Pancreas (tissue), 10 donors: ENCODE results near the gene SGCA. TPM values are rescaled to one million over a fixed set of nuclear protein-coding genes. Genes with fewer than 3 reads are reported as not detected.
A peak's percentile ranks its signal among the peaks of the same experiment; 100 is the strongest.

Experiments used
- ATAC-seq, 4 donors: fragments of 200-7000 bp; cut with Tn5 transposase; one replicate each; pipeline versions ENCODE4 v1.8.0 to v1.9.1; 2020; ENCODE audit warnings: mild to moderate bottlenecking in 4 of 4, moderate library complexity in 4 of 4
- DNase-seq, 6 donors: peaks; one replicate each; pipeline ENCODE4 v3.0.0-alpha.2; 2020
- FAIRE-seq: peaks from 2 replicates; lab custom pipeline; 2012; peaks lifted over from hg19 to GRCh38; lab: Jason Lieb, UNC
- H3K27ac ChIP-seq, 4 donors: fragments of 200-600 bp; sonication (generic); 1 replicate in 3 of 4; 2 replicates in 1 of 4; pipeline versions ENCODE4 v1.5.0 to v1.8.0; 2020
- H3K27me3 ChIP-seq, 4 donors: fragments of 200-600 bp; one replicate each; pipeline ENCODE4 v1.8.0; 2021
- H3K36me3 ChIP-seq, 3 donors: fragments of 200-600 bp; sonication (generic) in 1 of 3; one replicate each; pipeline versions ENCODE4 v1.5.0 to v1.8.0; 2020 to 2021
- H3K4me1 ChIP-seq, 3 donors: fragments of 200-600 bp; one replicate each; pipeline ENCODE4 v1.8.0; 2021
- H3K4me3 ChIP-seq, 4 donors: fragments of 200-600 bp; sonication (generic) in 2 of 4; one replicate each; pipeline versions ENCODE4 v1.5.0 to v1.8.0; 2020 to 2021
- H3K9me3 ChIP-seq, 4 donors: fragments of 200-600 bp; one replicate each; pipeline ENCODE4 v1.8.0; 2021
- WGBS, 2 donors: extraction: QIAGEN DNeasy Blood & Tissue Kit; methylation state at CpG; one replicate each; pipeline ENCODE4 v1.1.7; 2013; 5-methylcytosine and 5-hydroxymethylcytosine counted together
- intact Hi-C, 3 donors: fragments of 100-400 bp; cut with DNase I; formaldehyde crosslinking; loops; one replicate each; pipeline versions ENCODE4 v1.11.1 to v1.14.2; 2022
- polyA plus RNA-seq, 2 donors: library from polyadenylated mRNA; stranded (reverse); fragments of 200-250 nt; gene quantifications; one replicate each; pipeline ENCODE4 v1.2.3, GENCODE V29; 2013
- total RNA-seq, 6 donors: library from RNA; stranded (reverse); fragmentation: NEBNext Ultra II Directional in 4 of 6; extraction: Animal tissue kit (Norgen Biotek cat#: 25700) in 4 of 6; gene quantifications; one replicate each; pipeline versions ENCODE4 v1.2.1 to v1.2.4, GENCODE V29; 2021 to 2023
- TF ChIP-seq, protein P1 (sequence below), 4 donors: fragments of 200-600 bp; sonication (generic) in 3 of 4; IDR thresholded peaks; one replicate each; pipeline versions ENCODE4 v1.5.0 to v1.8.0; 2021; ENCODE audit warnings: antibody characterized with exemption in 4 of 4
- donor health status: healthy with polysubstance abuse.
- donor health status: DM: no; HTN: no; CAD: no; lungs with moderate emphysema.
- donor health status: DM: no; HTN: no; CAD: no.
- donor health status: control.
- donor health status: control.
- donor health status: Bipolar disorder and iron deficiency.
- donor health status: DM: yes; HTN: yes; CAD: no.
- donor health status: DM: no; HTN: no; CAD: no.
- donor health status: DM: no; HTN: no; CAD: no.
- donor health status: DM: yes; HTN: yes; CAD: no.

The SGCA gene
- total and polyA plus RNA-seq, 8 donors = 0.31 to 3.0 (median 1.1) TPM; not detected in 3

DNA sequence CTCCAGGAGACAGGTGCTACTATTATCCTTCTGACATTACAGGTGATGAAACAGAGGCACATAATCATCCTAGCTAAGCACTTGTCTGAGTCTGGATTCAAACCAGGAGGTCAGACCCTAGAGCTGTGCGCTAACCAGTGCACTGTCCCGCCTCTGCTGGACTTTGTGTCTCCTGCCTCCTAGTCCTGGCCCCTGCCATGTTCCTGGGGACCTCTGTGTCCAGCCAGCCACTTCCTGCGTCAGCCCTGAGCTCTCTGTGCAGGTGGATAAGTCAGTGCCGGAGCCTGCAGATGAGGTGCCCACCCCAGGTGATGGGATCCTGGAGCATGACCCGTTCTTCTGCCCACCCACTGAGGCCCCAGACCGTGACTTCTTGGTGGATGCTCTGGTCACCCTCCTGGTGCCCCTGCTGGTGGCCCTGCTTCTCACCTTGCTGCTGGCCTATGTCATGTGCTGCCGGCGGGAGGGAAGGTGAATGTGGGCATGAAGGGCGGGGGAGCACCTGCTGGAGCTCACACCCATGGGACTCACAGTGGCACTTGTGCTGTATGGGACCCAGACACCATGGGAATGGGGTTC, 4.2 kb downstream of the SGCA start:
- Histone ChIP-seq H3K9me3 (no peaks in the 10 kb centered on the region), H3K4me3 (no peak overlapping the region), H3K27ac (no peak overlapping the region), H3K27me3 (no peaks in the 10 kb centered on the region), H3K4me1 (no peaks in the 10 kb centered on the region), H3K36me3 (no peaks in the 10 kb centered on the region)
- DNase-seq = peak in 2 of 6 donors; percentile 12 to 54
- TF ChIP-seq, protein P1, sequence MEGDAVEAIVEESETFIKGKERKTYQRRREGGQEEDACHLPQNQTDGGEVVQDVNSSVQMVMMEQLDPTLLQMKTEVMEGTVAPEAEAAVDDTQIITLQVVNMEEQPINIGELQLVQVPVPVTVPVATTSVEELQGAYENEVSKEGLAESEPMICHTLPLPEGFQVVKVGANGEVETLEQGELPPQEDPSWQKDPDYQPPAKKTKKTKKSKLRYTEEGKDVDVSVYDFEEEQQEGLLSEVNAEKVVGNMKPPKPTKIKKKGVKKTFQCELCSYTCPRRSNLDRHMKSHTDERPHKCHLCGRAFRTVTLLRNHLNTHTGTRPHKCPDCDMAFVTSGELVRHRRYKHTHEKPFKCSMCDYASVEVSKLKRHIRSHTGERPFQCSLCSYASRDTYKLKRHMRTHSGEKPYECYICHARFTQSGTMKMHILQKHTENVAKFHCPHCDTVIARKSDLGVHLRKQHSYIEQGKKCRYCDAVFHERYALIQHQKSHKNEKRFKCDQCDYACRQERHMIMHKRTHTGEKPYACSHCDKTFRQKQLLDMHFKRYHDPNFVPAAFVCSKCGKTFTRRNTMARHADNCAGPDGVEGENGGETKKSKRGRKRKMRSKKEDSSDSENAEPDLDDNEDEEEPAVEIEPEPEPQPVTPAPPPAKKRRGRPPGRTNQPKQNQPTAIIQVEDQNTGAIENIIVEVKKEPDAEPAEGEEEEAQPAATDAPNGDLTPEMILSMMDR (IDR thresholded peaks at IDR 0.05) = no peak
- intact Hi-C loops = no loop called here
- no peak for FAIRE-seq
- ATAC-seq = no peak
- WGBS, 2 donors = 73 to 78% methylated on average over 8 to 9 of the region's 9 CpGs

DNA sequence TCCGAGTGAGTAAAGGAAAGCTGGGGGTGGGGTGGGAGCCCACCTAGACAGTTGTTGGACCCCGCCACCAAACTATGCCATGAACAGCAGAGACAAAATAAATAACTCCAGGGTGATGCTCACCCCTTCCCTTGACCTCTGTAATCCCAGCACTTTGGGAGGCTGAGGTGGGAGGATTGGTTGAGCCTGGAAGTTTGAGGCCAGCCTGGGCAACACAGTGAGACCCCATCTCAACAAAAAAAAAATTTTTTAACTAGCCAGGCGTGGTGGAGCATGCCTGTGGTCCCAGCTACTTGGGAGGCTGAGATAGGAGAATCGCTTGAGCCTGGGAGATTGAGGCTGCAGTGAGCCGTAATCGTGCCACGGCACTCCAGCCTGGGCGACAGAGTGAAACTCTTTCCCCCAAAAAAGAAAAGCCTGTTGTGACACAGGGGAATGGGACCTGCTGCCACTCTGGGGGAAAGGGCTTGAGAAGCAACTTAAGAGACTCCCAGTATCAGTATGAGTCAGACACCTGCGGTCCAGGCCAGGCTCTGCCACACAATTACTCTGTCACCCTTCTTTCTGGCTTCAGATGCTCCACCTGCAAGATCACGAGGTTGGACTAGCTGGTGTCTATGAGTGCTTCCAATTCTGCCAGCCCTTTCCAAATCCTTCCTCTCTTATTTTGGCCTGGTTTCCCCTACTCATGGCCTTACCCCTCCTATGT, 5.0 kb downstream of the SGCA start:
- TF ChIP-seq, protein P1 (IDR thresholded peaks at IDR 0.05) = no peak
- DNase-seq = peak in 2 of 6 donors; percentile 1 to 25
- ATAC-seq = no peak

DNA sequence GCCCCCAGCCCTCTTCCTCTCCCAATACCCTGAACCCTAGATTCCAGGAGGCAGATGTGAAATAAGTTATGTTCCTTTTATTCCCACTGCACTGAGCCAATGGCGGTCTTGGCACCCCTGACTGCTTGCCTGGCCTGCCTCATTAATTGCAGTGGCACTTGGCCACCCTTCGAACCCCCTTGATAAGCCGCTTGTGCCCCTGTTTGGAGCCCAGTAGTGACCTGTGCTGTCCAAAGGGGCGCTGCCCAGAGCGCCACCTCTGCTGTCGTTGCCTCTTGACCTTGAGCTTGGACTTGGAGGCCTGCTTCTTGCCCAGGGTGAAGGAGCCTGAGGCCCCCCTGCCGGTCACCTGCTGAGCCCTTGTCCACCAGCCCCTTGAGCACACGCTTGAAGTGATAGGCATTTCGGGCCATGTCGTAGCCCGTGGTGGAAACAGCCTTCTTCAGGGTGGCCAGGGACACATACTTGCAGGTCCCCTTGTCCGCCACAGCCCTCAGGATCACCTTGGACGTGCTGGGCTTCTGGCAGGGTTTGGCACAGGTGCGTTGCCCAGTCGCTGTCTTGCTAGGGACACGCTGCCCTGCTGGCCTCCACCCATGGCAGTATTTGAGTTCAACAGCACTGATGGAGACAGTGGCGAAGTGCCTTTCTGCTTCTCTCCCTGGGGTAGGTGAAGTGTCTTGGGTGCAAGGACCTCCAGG, 5.7 kb downstream of the SGCA start:
- Histone ChIP-seq H3K4me1 (peaks cover 0 to 6% (median 0%) of the 10 kb centered on the region in 3 donors), H3K4me3 (no peak overlapping the region), H3K27ac (no peak overlapping the region), H3K9me3 (no peaks in the 10 kb centered on the region), H3K36me3 (no peaks in the 10 kb centered on the region), H3K27me3 (no peaks in the 10 kb centered on the region)
- no peak for FAIRE-seq
- 77 to 84% methylated on average over 17 of the region's 17 CpGs for WGBS, 2 donors
- ATAC-seq = no peak
- intact Hi-C loops = no loop called here
- DNase-seq = peak in 2 of 6 donors; percentile 11 to 33
- TF ChIP-seq, protein P1 (IDR thresholded peaks at IDR 0.05) = no peak

More for the DNA sequence above, 5.0 kb downstream of the SGCA start:
- Histone ChIP-seq H3K4me3 (no peak overlapping the region), H3K9me3 (no peaks in the 10 kb centered on the region), H3K4me1 (peaks cover 0 to 3% (median 0%) of the 10 kb centered on the region in 3 donors), H3K36me3 (no peaks in the 10 kb centered on the region), H3K27ac (no peak overlapping the region), H3K27me3 (no peaks in the 10 kb centered on the region)
- no peak for FAIRE-seq
- intact Hi-C loops = no loop called here
- WGBS, 2 donors = 81 to 86% methylated on average over 9 to 10 of the region's 10 CpGs

DNA sequence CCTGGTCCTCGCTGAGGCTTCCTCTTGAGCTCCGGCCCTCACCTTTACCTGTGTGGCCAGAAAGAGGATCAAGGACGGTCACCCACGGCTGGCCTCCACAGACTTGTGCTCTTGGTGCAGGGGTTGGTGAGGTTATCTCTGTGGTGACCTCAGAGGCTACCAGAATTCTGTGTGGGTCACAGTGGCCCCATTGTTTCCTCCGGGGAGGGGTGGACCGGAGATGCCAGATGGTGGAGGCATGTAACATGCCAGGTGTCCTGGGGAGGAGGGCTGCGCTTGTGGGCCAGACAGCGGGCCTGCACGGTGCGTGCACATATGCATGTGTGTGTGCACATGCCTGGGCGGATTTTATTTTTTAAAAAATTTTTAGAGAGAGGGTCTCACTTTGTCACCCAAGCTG, 6.3 kb downstream of the SGCA start:
- Histone ChIP-seq H3K36me3 (no peaks in the 10 kb centered on the region), H3K27me3 (no peaks in the 10 kb centered on the region), H3K27ac (no peak overlapping the region), H3K9me3 (no peaks in the 10 kb centered on the region), H3K4me1 (peaks cover 0 to 6% (median 0%) of the 10 kb centered on the region in 3 donors), H3K4me3 (no peak overlapping the region)
- 78 to 80% methylated on average over 11 of the region's 11 CpGs for WGBS, 2 donors
- intact Hi-C loops = no loop called here
- FAIRE-seq (no peak), DNase-seq (peak in 2 of 6 donors; percentile 9 to 45), ATAC-seq (no peak)
- TF ChIP-seq, protein P1 (IDR thresholded peaks at IDR 0.05) = no peak
